GM21528 (cell line): ENCODE measurements around the gene MAPK12.
"Not testable (repeated sequence)": the region's sequence is repeated elsewhere in the genome, so short reads cannot be mapped to it uniquely, and the experiment has no call there.

Source experiments
- ATAC-seq: cut with Tn5 transposase; IDR thresholded peaks from one replicate; pipeline ENCODE4 v1.9.1; 2021; ENCODE audit warnings: mild to moderate bottlenecking, moderate library complexity; ENCODE audit not compliant: unreplicated experiment, low FRiP score

The MAPK12 gene

DNA sequence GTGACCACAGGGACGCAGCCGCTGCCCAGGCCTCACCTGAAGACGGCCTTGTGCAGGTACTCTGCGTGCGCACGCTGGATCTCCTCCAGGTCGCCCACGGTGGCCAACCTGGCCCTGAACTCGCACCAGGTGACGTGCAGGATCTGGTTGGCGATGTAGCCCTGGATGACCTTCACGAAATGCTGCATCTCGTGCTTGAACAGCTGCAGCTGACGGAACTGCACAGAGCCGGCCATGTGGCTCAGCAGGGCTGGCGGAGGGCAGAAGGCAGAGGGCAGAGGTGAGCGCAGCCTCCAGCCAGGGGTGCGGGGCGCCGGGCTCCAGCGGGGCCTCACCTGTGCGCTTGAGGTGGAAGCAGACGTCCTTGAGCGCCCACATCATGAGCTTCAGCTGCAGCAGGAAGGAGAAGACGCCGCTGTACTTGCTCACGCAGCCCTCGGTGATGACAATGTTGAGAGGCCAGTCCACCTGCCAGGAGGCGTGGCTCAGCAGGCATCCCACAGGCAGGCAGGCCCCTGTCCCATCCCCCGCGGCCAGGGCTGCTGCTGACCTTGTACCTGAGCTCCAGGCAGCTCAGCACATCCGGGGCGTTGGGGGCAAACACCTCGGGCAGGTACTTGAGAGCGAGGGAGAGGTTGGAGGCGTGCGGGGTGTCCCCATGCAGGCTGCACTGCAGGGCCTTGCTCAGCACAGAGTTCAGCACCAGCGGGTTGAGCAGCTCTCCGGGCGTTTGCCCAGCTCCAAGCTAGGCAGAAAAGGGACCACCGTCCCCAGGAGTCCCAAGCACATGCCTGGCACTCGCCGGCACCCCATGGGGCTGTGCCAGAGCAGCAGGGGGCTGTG lies 43.1 kb downstream of the MAPK12 start:
- ATAC-seq = no peak

- no peak for ATAC-seq
Observed at GRCh38 chr22:50217543-50218152, 43.8 kb downstream of the MAPK12 start.

DNA sequence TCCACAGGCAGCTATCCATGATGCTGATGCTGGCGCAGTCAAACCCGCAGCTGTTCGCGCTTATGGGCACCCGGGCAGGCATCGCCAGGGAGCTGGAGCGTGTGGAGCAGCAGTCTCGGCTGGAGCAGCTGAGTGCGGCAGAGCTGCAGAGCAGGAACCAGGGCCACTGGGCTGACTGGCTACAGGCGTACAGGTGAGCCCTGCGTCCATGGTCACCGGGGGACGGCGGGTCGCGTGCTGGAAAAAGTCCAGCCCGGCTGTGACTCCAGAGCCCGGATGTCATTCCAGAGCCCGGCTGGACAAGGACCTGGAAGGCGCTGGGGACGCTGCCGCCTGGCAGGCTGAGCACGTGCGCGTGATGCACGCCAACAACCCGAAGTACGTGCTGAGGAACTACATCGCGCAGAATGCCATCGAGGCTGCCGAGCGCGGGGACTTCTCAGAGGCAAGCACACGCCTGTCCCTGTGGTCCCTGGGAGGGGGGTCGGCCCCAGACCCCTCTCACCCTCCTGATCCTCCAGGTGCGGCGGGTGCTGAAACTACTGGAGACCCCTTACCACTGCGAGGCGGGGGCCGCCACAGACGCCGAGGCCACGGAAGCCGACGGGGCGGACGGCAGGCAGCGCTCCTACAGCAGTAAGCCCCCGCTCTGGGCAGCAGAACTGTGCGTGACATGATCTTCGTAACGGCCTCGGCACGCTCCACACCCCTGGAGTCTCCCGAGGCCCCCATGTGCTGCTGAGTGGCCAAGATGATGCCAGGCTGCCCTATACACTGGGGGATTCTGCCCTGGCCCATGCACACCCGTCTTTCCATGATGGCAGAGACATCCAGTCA lies 44.6 kb downstream of the MAPK12 start:
- no peak for ATAC-seq

- ATAC-seq = no peak
Observed at GRCh38 chr22:50216055-50216683, 45.3 kb downstream of the MAPK12 start.

DNA sequence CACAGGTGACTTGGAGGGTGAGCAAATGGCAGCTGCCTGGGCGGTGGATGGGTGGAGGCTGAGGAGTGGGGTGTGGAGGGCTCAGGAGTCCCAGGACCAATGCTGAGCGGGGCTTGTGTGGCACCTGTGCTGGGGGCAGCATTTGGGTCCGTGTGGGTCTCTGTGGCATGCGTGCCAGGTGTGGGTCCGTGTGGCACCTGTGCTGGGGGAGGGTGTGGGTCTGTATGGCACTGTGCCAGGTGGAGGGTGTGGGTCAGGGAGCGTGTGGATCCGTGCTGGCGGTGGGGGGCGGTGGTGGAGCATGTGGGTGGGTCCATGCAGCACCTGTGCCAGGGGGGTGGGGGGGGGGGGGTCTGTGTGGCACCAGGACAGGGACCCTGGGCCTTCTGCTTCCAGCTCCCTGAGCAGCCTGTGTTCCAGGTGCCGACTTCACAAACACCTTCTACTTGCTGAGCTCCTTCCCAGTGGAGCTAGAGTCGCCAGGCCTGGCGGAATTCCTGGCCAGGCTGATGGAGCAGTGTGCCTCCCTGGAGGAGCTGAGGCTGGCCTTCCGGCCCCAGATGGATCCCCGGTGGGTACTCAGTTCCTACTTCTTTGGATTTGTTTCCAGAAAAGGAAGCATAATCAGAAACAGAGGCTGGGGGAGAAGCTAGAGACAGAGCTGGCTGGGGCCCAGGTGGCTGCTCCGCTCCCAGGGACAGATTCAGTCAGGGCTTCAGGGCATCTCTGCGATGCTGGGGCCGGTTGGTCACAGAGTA lies 46.0 kb downstream of the MAPK12 start:
- no peak for ATAC-seq

- ATAC-seq = no peak
Observed at GRCh38 chr22:50213263-50213662, 48.2 kb downstream of the MAPK12 start.

DNA sequence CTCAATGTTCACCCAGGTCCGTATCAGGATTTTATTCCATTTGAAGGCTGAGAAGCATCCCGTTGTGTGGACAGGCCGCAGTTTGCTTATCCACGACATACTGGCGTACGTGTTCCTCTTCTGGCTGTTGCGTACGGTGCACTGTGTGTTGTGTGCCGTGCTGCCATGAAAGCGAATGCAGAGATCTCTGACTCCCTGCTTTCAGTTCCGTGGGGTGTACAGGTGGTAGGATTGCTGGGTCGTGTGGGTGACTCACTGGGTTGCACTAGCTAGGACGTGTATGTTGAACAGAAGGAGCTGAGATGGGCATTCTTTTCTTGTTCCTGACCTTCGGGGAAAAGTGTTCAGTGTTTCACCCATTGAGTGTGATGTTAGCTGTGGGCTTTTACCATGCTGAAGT lies 50.3 kb downstream of the MAPK12 start:
- no peak for ATAC-seq

DNA sequence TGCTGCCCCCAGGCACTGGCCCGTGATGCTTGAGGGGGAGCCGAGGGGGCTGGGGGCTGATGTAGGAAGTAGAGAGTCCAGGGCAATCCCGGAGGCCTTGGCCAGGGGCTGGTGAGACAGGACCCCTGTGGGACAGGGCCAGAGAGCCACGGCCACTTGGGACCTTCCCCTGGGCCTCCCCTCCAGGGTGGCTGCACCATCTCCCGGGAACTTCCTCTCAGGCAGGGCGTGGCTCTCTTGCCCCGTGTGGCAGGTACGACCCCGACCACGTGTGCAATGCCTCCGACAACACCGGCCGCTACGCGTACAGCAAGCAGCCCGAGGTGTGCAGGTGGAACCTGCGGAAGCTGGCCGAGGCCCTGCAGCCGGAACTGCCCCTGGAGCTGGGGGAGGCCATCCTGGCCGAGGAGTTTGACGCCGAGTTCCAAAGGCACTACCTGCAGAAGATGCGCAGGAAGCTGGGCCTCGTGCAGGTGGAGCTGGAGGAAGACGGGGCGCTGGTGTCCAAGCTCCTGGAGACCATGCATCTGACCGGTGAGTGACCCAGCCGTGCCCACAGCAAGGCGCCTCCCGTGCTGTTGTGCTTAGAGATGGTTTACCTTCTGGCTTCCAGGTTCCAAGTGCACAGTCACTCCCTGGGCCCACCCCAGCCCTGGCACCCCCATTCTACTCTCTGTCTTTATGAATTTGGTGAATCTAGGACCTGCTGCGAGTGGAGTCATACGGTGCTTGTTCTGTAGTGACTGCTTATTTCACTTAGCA lies 50.9 kb downstream of the MAPK12 start:
- no peak for ATAC-seq

DNA sequence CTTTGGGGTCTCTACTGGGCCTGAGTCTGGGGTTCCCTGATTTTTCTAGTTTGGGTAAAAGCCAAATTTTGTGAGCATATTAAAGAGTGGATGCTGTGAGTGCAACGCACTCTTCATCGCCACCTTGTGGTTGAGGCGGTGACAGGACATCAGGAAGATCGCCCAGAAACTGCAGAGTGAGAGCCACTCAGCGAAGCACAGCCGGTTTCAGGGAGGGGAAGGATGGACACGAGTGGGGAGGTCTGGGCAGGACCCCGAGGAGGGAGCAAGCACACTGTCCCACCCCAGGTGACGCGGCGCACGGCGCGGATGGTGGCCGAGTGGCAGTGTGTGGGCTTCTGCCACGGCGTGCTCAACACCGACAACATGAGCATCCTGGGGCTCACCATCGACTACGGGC lies 51.6 kb downstream of the MAPK12 start:
- no peak for ATAC-seq

DNA sequence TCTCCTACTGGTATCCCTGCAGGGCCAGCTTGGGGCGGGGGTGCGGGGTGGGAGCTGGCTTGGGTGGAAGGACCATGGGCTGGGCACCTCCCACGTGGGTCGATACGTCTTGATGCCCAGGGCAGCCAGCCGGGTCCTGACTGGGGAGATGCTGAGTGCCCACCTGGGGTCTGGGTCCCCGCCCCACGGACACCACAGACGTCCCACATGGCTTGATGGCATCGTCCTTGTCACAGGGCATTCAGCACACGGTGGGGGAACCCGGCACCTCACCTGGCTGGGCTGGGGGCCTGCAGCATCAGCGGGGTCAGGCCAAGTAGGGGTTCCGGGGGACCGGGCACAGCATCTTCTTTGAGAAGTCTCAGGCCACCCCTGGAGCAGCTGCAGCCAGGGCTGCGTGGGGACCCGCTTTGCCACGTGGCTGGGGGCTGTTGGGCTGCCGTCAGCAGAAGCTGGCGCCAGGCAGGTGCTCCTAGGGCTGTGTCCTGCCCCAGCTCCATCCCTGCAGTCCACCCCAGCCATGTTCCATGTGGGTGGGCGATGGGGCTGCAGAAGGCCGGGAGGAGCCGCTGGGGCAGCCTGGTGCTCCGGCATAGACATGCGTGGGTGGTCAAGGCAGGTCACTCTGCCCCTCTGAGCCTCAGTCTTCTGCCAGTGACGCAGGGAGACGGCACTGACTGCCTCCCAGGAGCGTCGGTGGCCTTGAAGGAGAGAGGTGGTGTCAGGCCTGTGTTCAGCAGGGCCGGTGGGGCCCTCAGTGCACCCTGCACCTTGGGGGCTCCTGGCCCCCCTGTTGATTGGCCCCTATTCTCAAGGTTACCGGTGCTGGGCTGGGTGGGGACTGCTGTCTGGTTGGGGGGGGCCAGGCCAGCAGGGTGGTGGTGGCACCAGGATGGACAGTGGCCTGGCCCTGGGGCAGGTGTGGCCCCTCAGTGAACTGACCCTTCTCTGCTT lies 52.3 kb downstream of the MAPK12 start:
- ATAC-seq = no peak

- ATAC-seq = no peak
Observed at GRCh38 chr22:50208430-50208938, 53.0 kb downstream of the MAPK12 start.

GRCh38 chr22:50207383-50208140 lies 53.9 kb downstream of the MAPK12 start:
- no peak for ATAC-seq

DNA sequence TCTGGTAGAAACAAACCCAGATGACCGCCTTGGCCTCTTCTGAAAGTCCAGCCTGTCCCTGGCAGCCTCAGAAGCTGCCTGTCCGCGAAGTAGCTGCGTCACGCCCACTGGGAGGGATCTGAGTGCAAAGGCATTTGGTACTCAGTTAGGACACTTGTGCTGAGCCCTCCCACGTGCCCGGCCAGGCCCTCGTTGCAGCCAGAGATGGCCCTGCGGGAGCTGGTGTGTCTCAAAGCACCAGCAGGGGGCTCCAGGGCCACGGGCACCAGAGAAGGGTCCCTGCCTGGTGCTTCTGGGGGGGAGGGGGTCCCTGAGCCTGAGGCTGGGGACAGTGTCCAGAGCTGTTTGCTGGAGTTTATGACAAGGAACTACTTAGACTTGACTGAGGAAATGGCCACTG lies 54.9 kb downstream of the MAPK12 start:
- ATAC-seq = no peak

DNA sequence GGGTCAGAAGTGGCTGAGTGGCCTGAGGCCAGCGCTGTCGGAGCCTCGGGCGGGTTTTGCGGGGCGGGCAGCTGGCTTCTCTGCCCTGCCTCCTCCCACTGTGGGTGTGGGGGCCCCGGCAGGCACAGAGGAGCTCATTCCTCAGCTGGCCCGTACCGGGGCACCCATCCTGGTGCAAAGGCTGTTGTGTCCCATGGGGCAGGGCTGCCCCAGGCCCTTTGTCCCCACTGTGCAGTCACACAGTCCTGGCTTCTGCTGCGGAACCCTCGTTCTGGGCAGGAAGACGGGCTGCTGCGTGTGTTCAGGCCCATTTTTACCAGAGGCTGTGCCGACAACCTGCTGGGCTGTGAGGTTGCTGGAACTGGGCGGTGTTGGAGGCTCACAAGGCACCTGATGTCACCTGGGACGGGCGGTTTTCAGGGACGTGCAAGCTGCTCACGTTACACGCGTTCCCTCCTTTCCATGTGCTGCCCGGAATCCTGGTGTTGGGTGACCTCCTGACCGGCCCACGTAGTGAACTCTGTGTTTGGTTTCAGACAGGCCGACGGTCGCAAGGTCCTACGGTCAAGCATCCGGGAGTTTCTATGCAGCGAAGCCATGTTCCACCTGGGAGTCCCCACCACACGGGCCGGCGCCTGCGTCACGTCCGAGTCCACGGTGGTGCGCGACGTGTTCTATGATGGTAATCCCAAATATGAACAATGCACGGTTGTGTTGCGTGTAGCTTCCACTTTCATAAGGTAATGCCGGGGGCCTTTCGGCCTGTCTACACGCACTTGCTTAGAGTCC lies 55.5 kb downstream of the MAPK12 start:
- no peak for ATAC-seq

DNA sequence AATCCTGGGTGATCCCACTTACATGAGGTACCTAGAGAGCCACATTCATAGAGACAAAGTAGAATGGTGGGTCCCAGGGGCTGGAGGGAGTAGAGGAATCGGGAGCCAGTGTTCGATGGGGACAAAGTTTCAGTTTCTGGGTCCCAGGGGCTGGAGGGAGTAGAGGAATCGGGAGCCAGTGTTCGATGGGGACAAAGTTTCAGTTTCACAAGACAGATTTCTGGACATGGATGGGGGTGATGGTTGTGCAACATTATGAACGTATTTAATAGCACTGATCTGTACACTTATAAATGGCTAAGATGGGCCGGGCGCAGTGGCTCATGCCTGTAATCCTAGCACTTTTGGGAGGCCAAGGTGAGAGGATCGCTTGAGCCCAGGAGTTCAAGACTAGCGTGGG lies 56.5 kb downstream of the MAPK12 start:
- not testable (repeated sequence) for ATAC-seq

DNA sequence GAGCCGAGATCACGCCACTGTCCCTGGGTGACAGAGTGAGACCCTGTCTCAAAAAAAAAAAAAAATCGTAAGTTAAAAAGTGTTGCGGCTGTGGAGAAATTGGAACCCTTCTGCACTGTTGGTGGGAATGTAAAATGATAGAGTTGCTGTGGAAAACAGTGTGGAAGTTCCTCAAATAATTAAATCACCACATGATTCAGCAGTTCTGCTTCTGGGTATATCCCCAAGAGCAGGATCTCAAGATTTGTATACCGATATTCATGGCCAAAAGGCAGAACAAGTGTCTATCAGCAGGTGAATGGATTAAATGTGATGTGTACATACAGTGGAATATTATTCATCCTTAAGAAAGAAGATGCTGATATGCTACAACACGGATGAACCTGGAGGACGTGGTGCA lies 56.9 kb downstream of the MAPK12 start:
- ATAC-seq = no peak

DNA sequence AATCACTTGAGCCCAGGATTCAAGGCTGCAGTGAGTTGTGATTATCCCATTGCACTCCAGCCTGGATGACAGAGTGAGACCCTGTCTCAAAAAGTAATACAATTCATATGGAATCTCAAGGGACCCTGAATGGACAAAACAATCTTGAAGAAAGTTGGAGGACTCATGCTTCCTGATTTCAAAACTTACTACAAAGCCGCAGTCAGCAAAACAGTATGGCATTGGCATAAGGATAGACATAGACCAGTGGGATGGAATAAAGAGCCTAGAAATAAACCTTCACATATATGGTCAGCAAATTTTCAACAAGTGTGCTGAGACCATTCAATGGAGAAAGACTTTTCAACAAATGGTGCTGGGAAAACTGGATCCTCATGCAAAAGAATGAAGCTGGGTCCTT lies 58.2 kb downstream of the MAPK12 start:
- no peak for ATAC-seq
